ENCODE data around the gene SLC4A5. TPM values are rescaled to one million over a fixed set of nuclear protein-coding genes. Genes with fewer than 3 reads are reported as not detected.

SLC4A5 gene
- total RNA-seq, 1 donor: 0.36 TPM

GRCh38 chr2:74201596-74201995 lies 141.6 kb downstream of the SLC4A5 start:
- H3K4me1 ChIP-seq (ENCODE audit: insufficient read depth, low read length): peaks cover 44% of the 10 kb centered on the region
- peak; percentile 93 for DNase-seq (ENCODE audit: insufficient read length, low spot score, missing footprints)
- peaks cover 26% of the 10 kb centered on the region for H4K20me1 ChIP-seq (ENCODE audit: insufficient read depth, low read length)
- no peak overlapping the region for H2AFZ ChIP-seq (ENCODE audit: low read length)
- peak overlapping the region; percentile 43 for H3K4me2 ChIP-seq (ENCODE audit: insufficient read depth, low read length)
- no peaks in the 10 kb centered on the region for H3K27me3 ChIP-seq (ENCODE audit: insufficient read depth, low read length)
- H3K9me3 ChIP-seq (ENCODE audit: low read depth, low read length): no peaks in the 10 kb centered on the region
- H3K36me3 ChIP-seq (ENCODE audit: insufficient read depth, low read length): peaks cover 15% of the 10 kb centered on the region
- H3K4me3 ChIP-seq (ENCODE audit: insufficient read depth, low read length): no peak overlapping the region
- no peak for TF ChIP-seq CTCF (IDR thresholded peaks at IDR 0.05; ENCODE audit: extremely low read depth, low read depth, low read length)
- H3K27ac ChIP-seq (ENCODE audit: low read depth, low read length): peak overlapping the region; percentile 29
- H3K79me2 ChIP-seq (ENCODE audit: insufficient read depth, low read length): peaks cover 70% of the 10 kb centered on the region

GRCh38 chr2:74201196-74201595 lies 142.0 kb downstream of the SLC4A5 start:
- Histone ChIP-seq H3K27me3 (ENCODE audit: insufficient read depth, low read length) (no peaks in the 10 kb centered on the region), H4K20me1 (ENCODE audit: insufficient read depth, low read length) (peaks cover 26% of the 10 kb centered on the region), H3K36me3 (ENCODE audit: insufficient read depth, low read length) (peaks cover 15% of the 10 kb centered on the region), H2AFZ (ENCODE audit: low read length) (no peak overlapping the region), H3K4me2 (ENCODE audit: insufficient read depth, low read length) (peak overlapping the region; percentile 43), H3K79me2 (ENCODE audit: insufficient read depth, low read length) (peaks cover 66% of the 10 kb centered on the region), H3K27ac (ENCODE audit: low read depth, low read length) (peak overlapping the region; percentile 29), H3K4me1 (ENCODE audit: insufficient read depth, low read length) (peaks cover 40% of the 10 kb centered on the region), H3K4me3 (ENCODE audit: insufficient read depth, low read length) (no peak overlapping the region), H3K9me3 (ENCODE audit: low read depth, low read length) (no peaks in the 10 kb centered on the region)
- TF ChIP-seq CTCF (IDR thresholded peaks at IDR 0.05; ENCODE audit: extremely low read depth, low read depth, low read length): no peak
- DNase-seq (ENCODE audit: insufficient read length, low spot score, missing footprints): no peak

GRCh38 chr2:74199871-74200305 lies 143.3 kb downstream of the SLC4A5 start:
- no peak overlapping the region for H2AFZ ChIP-seq (ENCODE audit: low read length)
- H3K4me1 ChIP-seq (ENCODE audit: insufficient read depth, low read length): peaks cover 35% of the 10 kb centered on the region
- peak overlapping the region; percentile 95 for H3K27ac ChIP-seq (ENCODE audit: low read depth, low read length)
- peak overlapping the region; percentile 94 for H3K4me2 ChIP-seq (ENCODE audit: insufficient read depth, low read length)
- H3K36me3 ChIP-seq (ENCODE audit: insufficient read depth, low read length): peaks cover 11% of the 10 kb centered on the region
- H3K79me2 ChIP-seq (ENCODE audit: insufficient read depth, low read length): peaks cover 53% of the 10 kb centered on the region
- peaks cover 26% of the 10 kb centered on the region for H4K20me1 ChIP-seq (ENCODE audit: insufficient read depth, low read length)
- DNase-seq (ENCODE audit: insufficient read length, low spot score, missing footprints): no peak
- no peaks in the 10 kb centered on the region for H3K27me3 ChIP-seq (ENCODE audit: insufficient read depth, low read length)
- TF ChIP-seq CTCF (IDR thresholded peaks at IDR 0.05; ENCODE audit: extremely low read depth, low read depth, low read length): no peak
- H3K4me3 ChIP-seq (ENCODE audit: insufficient read depth, low read length): peak overlapping the region; percentile 98
- H3K9me3 ChIP-seq (ENCODE audit: low read depth, low read length): no peaks in the 10 kb centered on the region

GRCh38 chr2:74199275-74199701 lies 143.9 kb downstream of the SLC4A5 start:
- Histone ChIP-seq H3K4me1 (ENCODE audit: insufficient read depth, low read length) (peaks cover 35% of the 10 kb centered on the region), H3K27me3 (ENCODE audit: insufficient read depth, low read length) (no peaks in the 10 kb centered on the region), H3K4me3 (ENCODE audit: insufficient read depth, low read length) (peak overlapping the region; percentile 98), H4K20me1 (ENCODE audit: insufficient read depth, low read length) (peaks cover 22% of the 10 kb centered on the region), H3K36me3 (ENCODE audit: insufficient read depth, low read length) (peaks cover 7% of the 10 kb centered on the region), H3K9me3 (ENCODE audit: low read depth, low read length) (no peaks in the 10 kb centered on the region), H3K79me2 (ENCODE audit: insufficient read depth, low read length) (peaks cover 47% of the 10 kb centered on the region), H3K4me2 (ENCODE audit: insufficient read depth, low read length) (peak overlapping the region; percentile 94), H2AFZ (ENCODE audit: low read length) (peak overlapping the region; percentile 76), H3K27ac (ENCODE audit: low read depth, low read length) (peak overlapping the region; percentile 95)
- no peak for TF ChIP-seq CTCF (IDR thresholded peaks at IDR 0.05; ENCODE audit: extremely low read depth, low read depth, low read length)
- DNase-seq (ENCODE audit: insufficient read length, low spot score, missing footprints): no peak

Data from osteoblast (primary cell).